HG03135 (cell line): ENCODE measurements around the gene KCNJ5.

Experiments
- ATAC-seq: cut with Tn5 transposase; IDR thresholded peaks from one replicate; pipeline ENCODE4 v1.9.1; 2021; ENCODE audit warnings: mild to moderate bottlenecking, moderate library complexity; ENCODE audit not compliant: unreplicated experiment

KCNJ5 gene

GRCh38 chr11:128890543-128891368 lies at the start of gene KCNJ5:
Gene KCNJ5 (plus strand): TSS chr11:128891356. CDS start chr11:128911274, 19,918 bp downstream.
- no peak for ATAC-seq

GRCh38 chr11:128841461-128842072 lies 49.6 kb upstream of the KCNJ5 start:
- ATAC-seq = peak; percentile 68

DNA sequence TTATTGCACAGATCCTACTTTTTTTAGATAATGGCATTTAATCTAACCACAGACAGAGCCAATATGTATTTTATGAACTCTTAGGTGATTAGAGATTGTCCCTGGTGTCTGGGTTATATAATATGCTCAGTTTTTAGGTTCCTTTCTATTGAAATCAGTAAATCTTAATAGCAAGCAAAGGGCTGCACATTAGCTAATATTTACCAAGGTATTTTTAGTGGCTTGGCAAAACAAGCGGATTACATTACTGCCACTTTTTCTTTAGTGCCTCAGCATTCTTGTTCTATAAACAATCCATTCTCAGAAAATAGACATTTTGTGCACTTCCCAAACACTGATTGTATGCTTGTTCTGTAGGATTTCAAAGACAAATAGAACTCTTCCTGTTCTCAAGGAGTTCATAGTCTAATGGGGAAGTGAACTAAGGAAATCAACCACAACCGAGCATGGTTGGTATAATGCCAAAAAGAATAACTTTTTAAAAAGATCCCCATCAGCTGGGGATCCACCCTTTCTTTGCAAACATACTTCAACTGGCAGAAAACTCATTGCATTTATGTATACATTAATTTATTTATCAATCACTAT lies 47.9 kb upstream of the KCNJ5 start:
- no peak for ATAC-seq

DNA sequence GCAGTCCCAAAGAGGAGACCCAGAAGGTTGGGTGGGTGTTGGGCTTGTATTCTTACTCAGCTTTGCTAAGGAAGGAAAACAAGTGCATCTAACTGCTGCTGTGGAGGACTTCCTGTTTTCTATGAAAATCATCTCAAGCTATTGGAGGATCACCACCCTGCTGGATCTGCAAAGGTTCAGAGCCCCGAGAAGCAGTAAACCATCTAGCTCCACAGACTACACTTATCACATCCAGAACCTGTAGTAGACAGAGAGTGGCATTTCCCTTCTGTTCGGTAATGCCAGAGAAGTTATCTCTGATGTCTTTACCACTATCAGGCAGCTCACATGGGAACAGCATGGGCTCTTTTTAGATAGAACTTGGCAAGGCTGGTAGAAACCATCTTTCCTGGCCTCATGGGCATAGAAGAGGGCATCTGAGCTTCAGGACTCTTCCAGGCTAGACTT lies 45.8 kb upstream of the KCNJ5 start:
- ATAC-seq = no peak

DNA sequence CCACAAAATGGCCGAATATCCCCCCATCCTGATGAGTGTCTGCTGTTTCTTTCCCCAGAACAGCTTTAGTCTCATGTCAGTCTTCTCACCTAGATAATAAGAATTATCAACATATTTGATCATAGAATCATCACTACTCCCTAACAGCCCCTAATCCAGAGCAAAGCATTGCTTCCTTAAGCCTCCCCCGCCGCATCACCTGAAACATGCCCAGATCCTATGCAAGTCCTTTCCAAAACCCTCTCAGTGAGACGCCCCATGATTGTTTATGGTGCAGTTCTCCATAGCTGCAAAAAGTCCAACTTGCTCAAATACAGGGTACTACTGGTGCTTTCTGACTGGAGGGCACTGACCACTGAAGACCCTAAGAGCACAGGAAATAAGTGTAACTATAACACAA lies 44.2 kb upstream of the KCNJ5 start:
- no peak for ATAC-seq

- peak; percentile 78 for ATAC-seq
Observed at GRCh38 chr11:128848815-128849455, 42.2 kb upstream of the KCNJ5 start.

- ATAC-seq = no peak
Observed at GRCh38 chr11:128852327-128853023, 38.7 kb upstream of the KCNJ5 start.

DNA sequence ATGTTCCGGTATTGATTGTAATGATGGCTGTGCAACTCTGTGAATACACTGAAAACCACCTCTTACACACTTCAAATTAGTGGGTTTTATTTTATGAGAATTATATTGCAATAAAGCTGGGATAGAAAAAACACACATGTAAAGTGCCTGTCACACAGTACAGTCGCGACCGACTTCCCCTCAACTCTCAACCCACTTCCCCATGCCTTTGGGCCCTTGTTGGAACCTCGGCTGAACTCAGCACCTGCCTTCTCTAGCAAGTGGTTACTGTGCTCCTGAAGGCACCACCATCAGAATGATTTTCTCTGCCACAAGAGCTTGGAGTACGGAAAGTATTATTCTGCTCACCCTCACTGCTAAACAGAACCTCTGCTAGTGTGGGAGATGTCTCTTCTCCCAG lies 37.6 kb upstream of the KCNJ5 start:
- no peak for ATAC-seq

GRCh38 chr11:128854841-128855240 lies 36.3 kb upstream of the KCNJ5 start:
- ATAC-seq = no peak

GRCh38 chr11:128856241-128856640 lies 34.9 kb upstream of the KCNJ5 start:
- ATAC-seq = no peak

DNA sequence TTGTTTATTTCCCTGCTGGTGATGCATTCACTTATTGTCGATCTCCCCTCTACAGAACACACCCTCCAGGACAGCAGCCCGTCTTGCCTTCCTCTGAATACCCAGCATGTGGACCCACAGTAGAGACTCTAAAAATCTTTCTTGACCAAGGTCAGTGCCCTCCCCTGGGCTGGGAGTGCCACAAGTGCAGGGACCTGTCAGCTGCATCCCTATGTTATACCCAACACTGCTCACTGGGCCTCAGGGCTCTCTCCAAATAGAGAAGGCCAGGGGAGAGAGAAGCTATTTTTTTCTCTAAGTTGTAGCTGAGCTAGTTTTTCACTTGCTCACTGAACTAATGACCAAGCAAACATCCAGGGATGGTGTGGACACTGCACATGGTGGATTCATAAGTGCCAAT lies 33.8 kb upstream of the KCNJ5 start:
- no peak for ATAC-seq

- ATAC-seq = peak; percentile 86
Observed at GRCh38 chr11:128859563-128860441, 31.4 kb upstream of the KCNJ5 start.

- ATAC-seq = no peak
Observed at GRCh38 chr11:128860571-128861361, 30.4 kb upstream of the KCNJ5 start.

- no peak for ATAC-seq
Observed at GRCh38 chr11:128862406-128862805, 28.8 kb upstream of the KCNJ5 start.

- ATAC-seq = no peak
Observed at GRCh38 chr11:128862908-128863660, 28.1 kb upstream of the KCNJ5 start.

DNA sequence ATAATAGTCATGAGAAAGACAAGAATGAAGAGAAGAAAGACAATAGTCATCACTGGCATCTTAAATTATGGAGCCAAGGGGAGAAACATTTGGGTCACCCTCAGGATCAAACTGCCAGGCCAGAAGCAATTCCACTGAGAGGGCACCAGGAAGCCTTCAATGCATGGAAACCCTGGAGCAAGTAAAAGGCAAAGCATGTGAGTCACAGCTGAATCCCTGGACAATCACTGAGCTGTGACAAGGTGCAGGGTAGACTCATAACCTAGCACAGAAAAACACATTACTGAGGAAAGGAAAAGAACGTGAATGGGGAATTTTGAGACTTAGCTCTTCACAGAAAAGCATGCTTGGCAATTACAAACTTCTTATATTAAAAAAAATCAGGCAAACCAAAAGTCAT lies 25.7 kb upstream of the KCNJ5 start:
- ATAC-seq = no peak

- ATAC-seq = no peak
Observed at GRCh38 chr11:128867277-128867676, 23.9 kb upstream of the KCNJ5 start, which contains the start of gene KCNJ1. Gene KCNJ1 (minus strand): TSS chr11:128867296. CDS start chr11:128840243, 27,053 bp downstream.
